Amygdala (tissue), 56 donors: ENCODE results near the gene LRBA.
A peak's percentile ranks its signal among the peaks of the same experiment; 100 is the strongest.

Experiments
- DNase-seq, 56 donors: peaks; one replicate each; lab custom pipeline; 2025; lab: John Stamatoyannopoulos, UW

Gene LRBA

DNA sequence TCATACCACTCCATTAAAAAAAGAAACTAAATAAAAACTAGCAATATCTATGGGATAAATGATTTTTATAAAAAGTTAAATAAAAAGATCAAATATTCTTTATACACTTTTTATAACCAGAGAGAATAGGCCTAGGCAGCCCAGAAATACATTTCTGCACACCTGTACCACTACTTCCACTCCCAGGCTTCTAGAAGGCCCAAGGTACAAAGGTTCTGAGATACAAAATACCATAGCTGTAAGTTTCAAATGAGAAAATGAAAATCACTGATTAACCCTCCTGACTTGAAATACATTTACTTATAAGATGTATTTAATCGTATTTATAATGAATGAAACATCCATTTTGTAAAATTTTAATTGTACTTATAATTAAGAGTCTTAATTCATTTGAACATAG is 659.7 kb downstream of the LRBA start:
- no peak for DNase-seq

GRCh38 chr4:150354214-150354796 is 660.8 kb downstream of the LRBA start:
- DNase-seq, result no peak

GRCh38 chr4:150348079-150348478 is 667.0 kb downstream of the LRBA start:
- no peak for DNase-seq

DNA sequence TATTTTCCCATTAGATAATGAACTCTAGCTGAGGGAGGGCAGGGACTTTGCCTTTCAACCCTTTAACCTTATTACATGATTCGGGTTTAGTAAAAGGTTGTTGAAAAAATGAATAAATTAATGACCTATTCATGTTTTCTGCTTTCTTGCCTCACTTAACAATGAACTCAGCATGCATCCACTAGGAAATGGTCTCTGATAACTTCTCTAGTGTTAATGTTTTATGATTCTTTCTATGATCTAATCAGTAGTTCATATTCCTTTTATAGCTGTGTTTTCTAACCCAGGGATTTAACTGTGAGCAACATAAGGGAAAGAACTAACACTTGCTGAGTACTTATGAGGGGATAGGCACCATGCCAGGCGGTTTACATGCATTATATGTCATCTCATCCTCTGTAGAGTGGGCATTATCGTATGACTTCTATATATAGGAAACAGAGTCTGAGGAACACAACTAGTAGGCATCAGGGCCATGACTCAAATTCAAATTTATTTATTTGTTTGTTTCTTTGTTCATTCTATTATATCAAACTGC is 669.8 kb downstream of the LRBA start:
- DNase-seq, result no peak

GRCh38 chr4:150343796-150344195 is 671.3 kb downstream of the LRBA start:
- no peak for DNase-seq

DNA sequence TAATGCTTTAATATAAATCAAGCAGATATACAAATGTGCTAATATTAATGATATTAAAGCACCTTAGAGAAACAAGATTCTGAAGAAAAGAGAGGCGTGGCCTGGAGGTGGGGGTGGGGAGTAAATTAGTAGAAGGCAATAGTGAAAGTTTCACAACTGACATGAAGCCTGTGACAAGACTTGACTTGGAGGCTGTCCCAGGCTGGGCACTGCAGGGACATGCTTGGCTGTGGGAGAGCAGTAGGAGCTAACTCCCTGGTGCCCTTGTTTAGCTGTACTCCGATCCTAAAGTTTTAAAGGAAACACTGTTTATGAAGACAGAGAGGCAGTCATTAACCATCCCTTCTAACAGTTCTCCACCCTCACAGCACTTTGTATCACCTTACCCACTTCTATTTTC is 672.1 kb downstream of the LRBA start:
- DNase-seq, result peak in 10 of 56 donors; percentile 2 to 32 (median 8)

DNA sequence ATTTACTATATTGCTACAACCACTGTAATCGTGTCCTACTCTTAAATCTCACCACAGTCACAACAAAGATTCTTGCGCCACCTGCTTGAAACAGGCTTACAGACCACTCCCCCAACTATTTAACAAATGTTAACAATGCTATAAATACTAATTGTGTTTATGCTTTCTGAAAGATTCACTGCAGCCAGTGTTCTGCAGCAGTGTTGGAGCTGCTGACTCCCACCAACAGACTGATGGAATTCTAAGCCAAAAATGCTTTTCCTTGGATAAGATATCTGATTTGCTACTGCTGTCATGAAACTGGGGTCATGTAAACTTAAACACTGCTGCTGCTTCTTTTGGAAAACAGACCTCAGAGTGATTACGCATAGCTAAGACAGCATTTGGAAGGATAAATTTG is 677.4 kb downstream of the LRBA start:
- DNase-seq, result no peak

DNA sequence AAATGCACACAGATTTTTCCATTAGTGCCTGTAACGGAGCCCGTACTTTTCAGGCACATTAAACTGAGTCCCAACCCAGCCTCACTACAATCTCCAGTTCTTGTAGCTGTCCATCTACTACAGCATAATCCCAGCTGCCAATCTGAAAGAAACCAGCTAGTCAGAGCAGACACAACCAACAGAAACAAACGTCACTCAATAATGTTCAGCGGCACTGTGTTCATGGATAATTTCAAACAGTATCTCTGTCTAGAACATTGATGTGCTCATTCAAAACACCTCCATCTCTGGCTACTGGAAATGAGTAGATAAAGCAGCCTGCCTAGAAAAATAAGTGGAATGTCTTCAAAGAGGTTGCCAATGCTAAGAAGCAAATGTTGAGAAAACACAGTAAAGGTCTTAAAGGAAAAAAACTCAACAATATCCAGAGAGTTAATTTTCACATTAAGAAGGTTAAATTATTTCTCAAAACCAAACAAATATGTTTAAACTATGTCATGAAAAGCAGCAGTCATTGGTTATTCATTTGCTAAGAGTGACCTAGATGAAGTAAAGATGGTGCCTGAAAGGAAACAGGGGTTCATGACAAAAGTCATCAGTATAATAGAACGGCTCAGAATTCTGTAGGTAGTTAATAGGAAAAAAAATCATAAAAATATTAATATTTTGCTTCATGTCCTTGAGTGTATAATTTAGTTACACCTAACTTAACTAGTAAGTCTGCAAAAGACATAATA is 678.2 kb downstream of the LRBA start:
- DNase-seq, result no peak

GRCh38 chr4:150332961-150333360 is 682.1 kb downstream of the LRBA start:
- no peak for DNase-seq

GRCh38 chr4:150332086-150332485 is 683.0 kb downstream of the LRBA start:
- no peak for DNase-seq

DNA sequence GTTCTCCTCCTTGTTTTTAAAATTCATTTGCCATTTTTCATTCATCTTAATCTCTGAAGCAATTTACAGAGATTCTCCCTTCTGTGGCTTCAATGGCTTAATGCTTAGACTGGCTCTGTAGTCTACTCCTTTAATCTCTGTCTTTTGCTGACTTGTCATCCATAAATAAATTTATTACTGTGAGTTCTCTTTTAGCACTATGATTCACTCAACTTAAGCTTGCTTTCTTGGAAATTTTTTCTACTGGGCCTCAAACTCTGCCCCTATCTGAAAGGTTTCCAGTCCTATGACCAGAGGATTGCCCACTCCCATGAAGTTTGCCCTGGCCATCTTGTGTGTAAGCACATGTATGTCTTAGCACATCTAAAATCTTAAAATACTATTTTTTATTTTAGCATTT is 685.7 kb downstream of the LRBA start:
- DNase-seq, result no peak

DNA sequence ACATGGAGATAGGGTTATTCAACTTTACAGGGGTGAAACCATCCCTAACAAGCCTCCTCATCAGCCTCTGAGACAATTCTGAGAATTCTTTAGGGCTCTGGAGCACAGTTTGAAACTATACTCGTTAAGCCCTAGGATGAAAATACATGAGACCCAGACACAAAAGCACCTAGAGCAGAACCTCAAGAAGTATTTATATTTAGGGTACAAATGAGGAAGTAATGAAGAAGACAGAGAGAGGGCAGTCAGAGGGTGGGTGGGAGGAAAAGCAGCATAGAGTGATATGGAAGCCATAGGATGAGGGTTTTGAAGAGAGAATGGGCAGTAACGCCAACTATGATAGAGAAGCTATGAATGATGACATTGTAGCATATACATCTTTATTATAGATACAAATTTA is 686.6 kb downstream of the LRBA start:
- no peak for DNase-seq

GRCh38 chr4:150327262-150327780 is 687.8 kb downstream of the LRBA start:
- no peak for DNase-seq

DNA sequence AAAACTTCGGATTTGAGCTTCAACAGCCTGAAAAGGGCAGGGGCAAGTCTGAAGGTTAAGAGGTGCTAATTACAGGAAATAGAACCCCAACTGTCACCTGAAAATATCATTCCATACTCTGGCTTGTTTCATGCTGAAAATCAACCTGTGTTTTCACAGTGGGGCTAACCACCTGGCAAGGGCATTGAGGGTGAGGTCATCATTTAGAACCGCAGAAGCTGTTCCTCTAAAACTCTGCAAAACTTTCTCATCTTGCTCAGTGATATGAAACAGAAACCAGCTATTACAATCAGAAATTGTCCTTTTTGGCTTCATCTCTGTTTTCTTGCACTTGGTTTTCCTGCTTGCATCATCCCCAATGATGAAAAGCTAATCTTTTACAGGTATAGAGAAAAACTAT is 689.2 kb downstream of the LRBA start:
- DNase-seq, result no peak

DNA sequence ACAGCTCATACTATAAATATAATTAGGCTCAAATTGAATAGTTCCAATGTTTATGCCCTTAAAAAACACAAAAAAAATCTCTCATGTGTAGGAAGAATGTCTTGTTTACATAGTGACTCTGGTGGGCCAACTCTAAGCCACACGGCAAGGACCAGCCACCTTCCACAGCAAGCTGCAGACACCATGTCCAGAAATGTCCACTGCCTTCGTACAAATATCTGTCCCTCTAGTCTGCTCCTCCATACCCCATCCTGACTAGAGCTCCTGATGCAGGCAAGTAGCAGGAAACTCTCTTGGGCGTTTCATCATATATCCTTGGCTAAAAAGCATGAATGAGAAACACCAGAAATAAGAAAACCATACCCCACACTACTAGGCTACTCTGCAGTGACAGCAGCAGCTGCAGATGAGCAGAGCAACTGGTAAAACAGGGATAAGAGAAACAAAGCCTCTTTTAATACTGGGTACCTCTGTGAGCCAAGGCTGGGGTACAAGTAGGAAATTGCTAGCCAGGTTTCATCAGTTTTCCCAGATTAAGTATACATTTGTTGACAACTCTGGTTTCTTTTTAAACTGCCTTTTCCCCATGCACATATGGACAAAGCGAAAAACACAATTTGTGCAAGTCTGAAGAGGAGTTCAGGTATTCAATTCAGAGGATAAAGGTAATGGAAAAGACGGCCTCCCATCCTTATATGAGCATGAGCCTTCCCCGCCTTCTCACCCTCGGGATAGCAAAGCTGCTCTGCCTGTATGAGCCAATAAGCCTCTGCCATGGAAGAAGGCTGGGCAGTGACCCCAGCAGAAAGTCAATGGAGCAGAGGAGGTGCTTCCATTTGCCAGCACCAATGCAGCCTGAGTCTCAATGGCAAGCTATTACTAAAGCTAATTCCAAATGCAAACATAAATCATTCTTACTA is 691.4 kb downstream of the LRBA start:
- no peak for DNase-seq

DNA sequence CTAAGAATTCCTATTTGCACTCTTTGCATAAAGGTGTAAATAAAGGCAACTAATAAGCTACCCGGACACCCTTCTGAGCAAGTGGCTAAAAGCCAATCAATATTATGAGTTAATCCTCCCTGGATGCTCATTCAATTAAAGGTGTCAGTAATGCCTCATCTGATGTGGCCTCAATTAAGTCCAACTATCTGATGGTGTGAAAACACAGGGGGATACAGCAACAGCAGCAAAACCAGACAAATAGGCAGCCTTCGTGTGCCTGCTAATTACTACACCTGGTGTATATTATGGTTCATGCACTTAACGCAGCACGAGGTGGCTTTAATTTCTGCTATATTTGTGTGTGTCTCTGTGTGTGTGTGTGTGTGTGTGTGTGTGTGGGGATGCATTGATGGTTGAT is 692.4 kb downstream of the LRBA start:
- no peak for DNase-seq

- DNase-seq, result no peak
These were observed 694.0 kb downstream of the LRBA start for GRCh38 chr4:150321113-150321512.

- DNase-seq, result no peak
These were observed 696.1 kb downstream of the LRBA start for GRCh38 chr4:150318971-150319370.

DNA sequence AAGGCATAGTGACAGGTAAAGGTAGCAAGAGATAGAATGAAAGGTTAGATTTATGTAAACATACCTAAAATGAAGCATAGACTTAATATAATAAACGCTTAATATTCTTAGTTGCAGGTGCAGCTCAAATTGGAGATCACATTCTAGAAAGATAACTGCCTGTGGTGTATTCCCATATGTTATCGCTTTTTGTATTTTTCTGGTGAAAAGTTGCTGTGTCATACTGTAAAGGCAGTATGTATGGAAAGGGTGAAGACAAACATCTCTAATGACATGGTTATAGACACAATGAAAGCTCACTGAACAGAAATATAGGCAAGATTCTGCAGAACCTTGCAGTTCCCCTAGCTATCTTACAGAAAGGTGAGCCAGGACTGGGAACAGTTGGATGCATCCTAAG is 696.6 kb downstream of the LRBA start:
- no peak for DNase-seq

DNA sequence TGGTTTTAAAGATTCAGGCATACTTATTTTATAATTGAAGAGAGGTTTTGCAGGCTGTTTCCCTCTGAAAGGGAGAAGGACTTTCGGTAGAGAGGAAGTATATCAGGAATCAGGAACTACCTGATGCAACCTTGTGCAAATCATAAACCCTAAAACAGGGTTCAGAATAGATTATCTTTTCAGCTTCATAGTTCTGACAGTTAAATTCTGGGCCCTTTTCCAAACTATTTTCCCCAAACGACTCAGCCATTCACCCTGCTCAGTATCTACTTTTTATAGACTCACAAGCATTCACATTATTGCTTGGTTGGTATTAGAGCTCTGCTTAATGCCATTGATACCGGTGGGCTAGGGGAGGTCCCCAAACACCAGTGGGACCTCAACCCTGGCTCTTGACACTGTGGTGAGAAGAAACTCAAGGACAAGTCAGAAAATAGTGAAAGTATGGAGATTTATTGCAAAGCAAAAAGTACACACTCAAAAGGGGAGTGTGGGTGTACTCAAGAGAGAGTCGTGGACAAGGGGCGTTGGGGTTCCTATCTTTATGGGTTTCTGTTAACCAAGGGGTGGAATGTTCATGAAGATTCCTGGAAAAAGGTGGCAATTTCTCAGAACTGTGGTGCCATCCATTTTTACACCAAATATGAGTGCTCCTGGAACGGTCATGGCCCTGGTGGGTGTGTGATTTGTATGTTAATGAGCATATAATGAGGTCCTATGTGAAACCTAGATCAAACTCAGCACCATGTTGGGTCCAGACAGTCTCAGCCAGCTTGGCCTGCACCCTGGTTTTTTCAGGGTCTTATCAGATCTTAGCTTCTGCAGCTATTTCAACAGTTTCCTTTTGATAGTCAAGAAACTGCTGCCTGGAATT is 698.5 kb downstream of the LRBA start:
- no peak for DNase-seq
